ENCODE data around the gene SOX2.

SOX2 gene

GRCh38 chr3:181712553-181713279 lies 991 bp downstream of the SOX2 start:
- intact Hi-C loops (cut with micrococcal nuclease), result no loop called here
- peak overlapping the region; percentile 24 for H3K4me3 Mint-ChIP-seq

DNA sequence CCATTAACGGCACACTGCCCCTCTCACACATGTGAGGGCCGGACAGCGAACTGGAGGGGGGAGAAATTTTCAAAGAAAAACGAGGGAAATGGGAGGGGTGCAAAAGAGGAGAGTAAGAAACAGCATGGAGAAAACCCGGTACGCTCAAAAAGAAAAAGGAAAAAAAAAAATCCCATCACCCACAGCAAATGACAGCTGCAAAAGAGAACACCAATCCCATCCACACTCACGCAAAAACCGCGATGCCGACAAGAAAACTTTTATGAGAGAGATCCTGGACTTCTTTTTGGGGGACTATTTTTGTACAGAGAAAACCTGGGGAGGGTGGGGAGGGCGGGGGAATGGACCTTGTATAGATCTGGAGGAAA lies 1.5 kb downstream of the SOX2 start:
- peaks cover 21% of the 10 kb centered on the region for H3K4me1 Mint-ChIP-seq (ENCODE audit: low read depth)
- intact Hi-C loops (cut with micrococcal nuclease), result no loop called here
- H3K36me3 Mint-ChIP-seq (ENCODE audit: low read depth), result no peaks in the 10 kb centered on the region
- H3K27me3 Mint-ChIP-seq, result peaks cover 63% of the 10 kb centered on the region
- H3K27ac Mint-ChIP-seq, result no peak overlapping the region
- no peaks in the 10 kb centered on the region for H3K9me3 Mint-ChIP-seq
- H3K4me3 Mint-ChIP-seq, result no peak overlapping the region

More at GRCh38 chr3:181712553-181713279, 991 bp downstream of the SOX2 start:
- H3K36me3 Mint-ChIP-seq (ENCODE audit: low read depth), result no peaks in the 10 kb centered on the region
- no peak overlapping the region for H3K27ac Mint-ChIP-seq
- peaks cover 64% of the 10 kb centered on the region for H3K27me3 Mint-ChIP-seq
- no peaks in the 10 kb centered on the region for H3K9me3 Mint-ChIP-seq
- H3K4me1 Mint-ChIP-seq (ENCODE audit: low read depth), result peaks cover 21% of the 10 kb centered on the region

DNA sequence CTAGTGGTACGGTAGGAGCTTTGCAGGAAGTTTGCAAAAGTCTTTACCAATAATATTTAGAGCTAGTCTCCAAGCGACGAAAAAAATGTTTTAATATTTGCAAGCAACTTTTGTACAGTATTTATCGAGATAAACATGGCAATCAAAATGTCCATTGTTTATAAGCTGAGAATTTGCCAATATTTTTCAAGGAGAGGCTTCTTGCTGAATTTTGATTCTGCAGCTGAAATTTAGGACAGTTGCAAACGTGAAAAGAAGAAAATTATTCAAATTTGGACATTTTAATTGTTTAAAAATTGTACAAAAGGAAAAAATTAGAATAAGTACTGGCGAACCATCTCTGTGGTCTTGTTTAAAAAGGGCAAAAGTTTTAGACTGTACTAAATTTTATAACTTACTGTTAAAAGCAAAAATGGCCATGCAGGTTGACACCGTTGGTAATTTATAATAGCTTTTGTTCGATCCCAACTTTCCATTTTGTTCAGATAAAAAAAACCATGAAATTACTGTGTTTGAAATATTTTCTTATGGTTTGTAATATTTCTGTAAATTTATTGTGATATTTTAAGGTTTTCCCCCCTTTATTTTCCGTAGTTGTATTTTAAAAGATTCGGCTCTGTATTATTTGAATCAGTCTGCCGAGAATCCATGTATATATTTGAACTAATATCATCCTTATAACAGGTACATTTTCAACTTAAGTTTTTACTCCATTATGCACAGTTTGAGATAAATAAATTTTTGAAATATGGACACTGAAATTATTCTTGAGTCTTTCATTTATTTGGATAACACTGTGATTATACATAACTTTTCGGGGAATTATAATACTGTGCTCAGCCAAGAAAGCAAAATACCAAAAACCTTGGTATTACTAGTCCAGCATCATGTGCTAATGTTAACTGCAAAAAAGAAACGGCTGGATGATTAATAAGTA lies 2.2 kb downstream of the SOX2 start:
- H3K9me3 Mint-ChIP-seq, result no peaks in the 10 kb centered on the region
- peaks cover 21% of the 10 kb centered on the region for H3K4me1 Mint-ChIP-seq (ENCODE audit: low read depth)
- H3K27me3 Mint-ChIP-seq, result peaks cover 66% of the 10 kb centered on the region
- H3K4me3 Mint-ChIP-seq, result no peak overlapping the region
- H3K36me3 Mint-ChIP-seq (ENCODE audit: low read depth), result no peaks in the 10 kb centered on the region
- intact Hi-C loops (cut with micrococcal nuclease), result no loop called here
- H3K27ac Mint-ChIP-seq, result no peak overlapping the region

GRCh38 chr3:181715571-181716340 lies 4.0 kb downstream of the SOX2 start:
- no peaks in the 10 kb centered on the region for H3K9me3 Mint-ChIP-seq
- intact Hi-C loops (cut with micrococcal nuclease), result no loop called here
- H3K4me3 Mint-ChIP-seq, result no peak overlapping the region
- peaks cover 13% of the 10 kb centered on the region for H3K4me1 Mint-ChIP-seq (ENCODE audit: low read depth)
- H3K36me3 Mint-ChIP-seq (ENCODE audit: low read depth), result no peaks in the 10 kb centered on the region
- H3K27me3 Mint-ChIP-seq, result peaks cover 78% of the 10 kb centered on the region
- no peak overlapping the region for H3K27ac Mint-ChIP-seq

DNA sequence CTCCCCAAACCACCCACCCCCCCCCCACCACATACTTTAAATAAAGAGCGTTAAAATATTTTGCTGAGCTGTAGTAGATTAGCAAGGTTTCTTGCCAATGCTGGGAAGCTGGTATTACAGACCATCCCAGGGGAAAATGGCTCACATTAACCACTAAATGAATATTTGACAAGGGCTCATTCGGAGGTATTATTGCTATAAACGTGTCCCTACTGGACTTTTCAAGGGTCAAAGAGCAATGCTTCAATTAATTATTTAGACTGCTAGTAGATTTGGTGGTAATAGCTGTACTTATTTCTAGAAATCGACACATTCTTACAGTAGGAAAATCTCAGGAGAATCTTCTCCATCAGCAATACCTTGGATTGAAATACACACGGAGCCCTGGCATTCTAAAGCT lies 5.2 kb downstream of the SOX2 start:
- H3K4me1 Mint-ChIP-seq (ENCODE audit: low read depth), result peaks cover 13% of the 10 kb centered on the region
- H3K4me3 Mint-ChIP-seq, result no peak overlapping the region
- H3K27ac Mint-ChIP-seq, result no peak overlapping the region
- H3K36me3 Mint-ChIP-seq (ENCODE audit: low read depth), result no peaks in the 10 kb centered on the region
- H3K27me3 Mint-ChIP-seq, result peaks cover 90% of the 10 kb centered on the region
- intact Hi-C loops (cut with micrococcal nuclease), result no loop called here
- H3K9me3 Mint-ChIP-seq, result no peaks in the 10 kb centered on the region

DNA sequence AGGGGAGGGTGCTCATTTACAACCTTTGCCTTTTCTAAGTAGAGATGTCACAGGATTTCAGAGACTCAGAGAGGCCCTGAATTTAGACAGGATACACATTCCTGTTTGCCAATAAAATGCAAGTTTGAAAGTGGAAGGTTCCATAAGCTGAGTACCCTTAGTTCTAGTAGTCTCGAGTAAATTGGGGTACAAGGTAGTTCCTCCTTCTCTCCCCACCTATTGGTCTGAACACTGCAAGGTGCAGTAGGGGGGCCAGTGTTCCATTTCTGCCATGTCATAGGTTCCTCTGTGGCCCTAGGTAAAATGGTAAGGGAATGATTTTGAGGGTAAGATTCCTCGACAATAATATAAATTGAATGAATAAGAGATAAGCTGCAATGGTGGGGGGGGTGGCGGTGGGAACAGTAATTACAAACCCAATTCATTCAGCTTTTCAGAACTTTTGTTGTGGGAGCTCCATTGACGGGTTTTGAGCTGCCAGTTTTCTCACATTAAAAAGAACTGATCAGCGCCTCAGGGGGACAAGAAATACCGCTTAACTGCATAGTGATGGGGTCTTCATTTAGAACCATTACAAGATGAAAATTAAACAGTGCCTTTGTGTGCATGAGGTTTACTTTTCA lies 5.9 kb downstream of the SOX2 start:
- peaks cover 8% of the 10 kb centered on the region for H3K4me1 Mint-ChIP-seq (ENCODE audit: low read depth)
- no peaks in the 10 kb centered on the region for H3K36me3 Mint-ChIP-seq (ENCODE audit: low read depth)
- peaks cover 92% of the 10 kb centered on the region for H3K27me3 Mint-ChIP-seq
- intact Hi-C loops (cut with micrococcal nuclease), result no loop called here
- no peaks in the 10 kb centered on the region for H3K9me3 Mint-ChIP-seq
- no peak overlapping the region for H3K27ac Mint-ChIP-seq
- no peak overlapping the region for H3K4me3 Mint-ChIP-seq

DNA sequence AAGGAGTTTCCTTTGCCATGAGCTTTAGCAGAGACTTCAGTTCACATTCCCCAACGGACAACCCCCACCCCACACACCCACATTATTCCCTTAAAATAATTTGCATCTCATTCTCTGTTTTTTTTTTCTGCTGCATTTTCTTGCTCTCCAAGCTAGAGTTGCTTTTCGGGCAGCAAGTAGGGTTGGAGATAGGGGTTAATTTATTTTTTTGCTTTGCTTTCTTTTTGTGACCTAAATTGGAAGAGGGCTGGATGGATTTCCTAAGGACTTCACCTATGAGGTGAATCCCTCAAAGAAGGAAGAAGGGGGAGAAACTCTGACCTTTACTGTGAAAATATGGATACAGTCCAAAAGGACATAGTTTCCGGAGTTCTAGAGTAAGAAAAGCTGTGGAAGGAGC lies 6.6 kb downstream of the SOX2 start:
- intact Hi-C loops (cut with micrococcal nuclease), result no loop called here
- no peaks in the 10 kb centered on the region for H3K36me3 Mint-ChIP-seq (ENCODE audit: low read depth)
- H3K9me3 Mint-ChIP-seq, result no peaks in the 10 kb centered on the region
- H3K27ac Mint-ChIP-seq, result no peak overlapping the region
- H3K27me3 Mint-ChIP-seq, result peaks cover 92% of the 10 kb centered on the region
- peaks cover under 1% of the 10 kb centered on the region for H3K4me1 Mint-ChIP-seq (ENCODE audit: low read depth)
- no peak overlapping the region for H3K4me3 Mint-ChIP-seq

DNA sequence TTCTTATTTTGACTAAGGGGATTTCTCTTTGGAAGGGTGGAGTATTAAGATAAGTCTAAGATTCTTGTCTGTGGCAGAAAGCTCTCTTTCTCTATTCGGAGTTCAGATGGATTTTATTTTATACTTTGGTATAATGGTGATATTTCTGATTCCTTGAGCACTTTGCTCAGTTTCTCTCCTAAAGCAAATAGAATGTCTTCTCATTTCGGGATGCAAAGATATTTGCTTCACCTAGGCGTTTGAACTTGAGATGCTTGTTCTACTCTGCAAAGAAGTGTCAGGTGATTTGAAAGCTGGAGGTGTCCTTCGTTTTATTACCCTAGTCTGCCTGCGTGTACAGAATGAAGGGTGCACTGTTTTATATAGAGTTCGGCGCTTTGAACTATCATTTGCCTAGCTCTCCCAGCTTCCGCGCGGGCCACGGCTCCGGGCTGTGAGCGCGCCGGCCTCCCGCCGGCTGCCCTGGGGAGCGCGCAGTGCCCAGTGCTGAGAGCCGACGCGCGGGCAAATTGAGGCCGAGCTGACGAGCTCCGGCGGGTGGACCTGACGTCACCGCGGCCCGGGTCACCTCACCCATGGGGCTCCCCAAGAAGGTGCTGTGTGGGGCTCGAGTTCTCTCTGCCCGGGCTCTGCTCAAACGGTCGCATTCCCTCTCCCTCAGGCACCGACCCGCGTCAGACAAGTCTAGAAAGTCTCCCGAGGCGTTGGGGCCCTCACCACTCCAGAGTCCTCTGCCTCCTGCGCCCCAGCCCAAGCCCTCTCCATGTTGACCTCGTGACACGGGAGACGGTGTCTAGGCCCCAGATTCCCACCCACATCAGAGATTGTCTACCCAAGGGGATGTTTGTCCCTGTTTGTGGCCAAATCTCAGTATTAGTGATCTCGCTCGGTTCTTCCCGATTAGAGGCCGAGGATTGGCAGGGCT lies 7.5 kb downstream of the SOX2 start:
- no peak overlapping the region for H3K27ac Mint-ChIP-seq
- no peaks in the 10 kb centered on the region for H3K4me1 Mint-ChIP-seq (ENCODE audit: low read depth)
- H3K36me3 Mint-ChIP-seq (ENCODE audit: low read depth), result no peaks in the 10 kb centered on the region
- H3K4me3 Mint-ChIP-seq, result no peak overlapping the region
- H3K27me3 Mint-ChIP-seq, result peaks cover 94% of the 10 kb centered on the region
- intact Hi-C loops (cut with micrococcal nuclease), result no loop called here
- no peaks in the 10 kb centered on the region for H3K9me3 Mint-ChIP-seq

GRCh38 chr3:181719991-181720680 lies 8.4 kb downstream of the SOX2 start:
- no peaks in the 10 kb centered on the region for H3K4me1 Mint-ChIP-seq (ENCODE audit: low read depth)
- peaks cover 95% of the 10 kb centered on the region for H3K27me3 Mint-ChIP-seq
- no peak overlapping the region for H3K4me3 Mint-ChIP-seq
- no peaks in the 10 kb centered on the region for H3K36me3 Mint-ChIP-seq (ENCODE audit: low read depth)
- intact Hi-C loops (cut with micrococcal nuclease), result no loop called here
- H3K9me3 Mint-ChIP-seq, result no peaks in the 10 kb centered on the region
- no peak overlapping the region for H3K27ac Mint-ChIP-seq

- Mint-ChIP-seq H3K36me3 (ENCODE audit: low read depth) (no peaks in the 10 kb centered on the region), H3K4me1 (ENCODE audit: low read depth) (peaks cover 2% of the 10 kb centered on the region), H3K4me3 (no peak overlapping the region), H3K9me3 (no peaks in the 10 kb centered on the region), H3K27ac (no peak overlapping the region), H3K27me3 (peaks cover 94% of the 10 kb centered on the region)
- intact Hi-C loops (cut with micrococcal nuclease), result no loop called here
These were observed 9.5 kb downstream of the SOX2 start for GRCh38 chr3:181721046-181721875.

GRCh38 chr3:181722156-181722555 lies 10.4 kb downstream of the SOX2 start:
- Mint-ChIP-seq H3K4me3 (no peak overlapping the region), H3K9me3 (no peaks in the 10 kb centered on the region), H3K4me1 (ENCODE audit: low read depth) (peaks cover 9% of the 10 kb centered on the region), H3K27me3 (peaks cover 97% of the 10 kb centered on the region), H3K27ac (no peak overlapping the region), H3K36me3 (ENCODE audit: low read depth) (no peaks in the 10 kb centered on the region)
- intact Hi-C loops (cut with micrococcal nuclease), result no loop called here

Measured in dendritic cell treated with granulocyte-macrophage colony-stimulating factor and Interleukin-4, amounts not matched to agents 40 ng/mL and 50 ng/mL, for 4 days (primary cell).